HG03571 (cell line): ENCODE results near the gene ADIRF.

Source experiments
- ATAC-seq: cut with Tn5 transposase; IDR thresholded peaks from one replicate; pipeline ENCODE4 v1.9.1; 2021; ENCODE audit not compliant: unreplicated experiment

Gene ADIRF

GRCh38 chr10:86960003-86960862 is 8.0 kb upstream of the ADIRF start:
- no peak for ATAC-seq

GRCh38 chr10:86960863-86961434 is 7.3 kb upstream of the ADIRF start:
- no peak for ATAC-seq

GRCh38 chr10:86961481-86962091 is 6.7 kb upstream of the ADIRF start:
- ATAC-seq, result no peak

GRCh38 chr10:86962136-86962980 is 5.9 kb upstream of the ADIRF start:
- no peak for ATAC-seq

- no peak for ATAC-seq
These were observed 5.3 kb upstream of the ADIRF start for GRCh38 chr10:86962981-86963310.

GRCh38 chr10:86963341-86963919 is 4.9 kb upstream of the ADIRF start:
- ATAC-seq, result no peak

- no peak for ATAC-seq
These were observed 4.0 kb upstream of the ADIRF start for GRCh38 chr10:86964061-86964846.

- ATAC-seq, result no peak
These were observed 3.5 kb upstream of the ADIRF start for GRCh38 chr10:86964847-86965190.

- ATAC-seq, result no peak
These were observed 2.2 kb upstream of the ADIRF start for GRCh38 chr10:86965986-86966654.

GRCh38 chr10:86967481-86967941 is 771 bp upstream of the ADIRF start:
- ATAC-seq, result no peak

- no peak for ATAC-seq
These were observed 693 bp downstream of the ADIRF start for GRCh38 chr10:86968994-86969355.

GRCh38 chr10:86969421-86970041 is 1.2 kb downstream of the ADIRF start:
- ATAC-seq, result no peak

GRCh38 chr10:86970162-86970981 is 2.1 kb downstream of the ADIRF start:
- ATAC-seq, result no peak

- no peak for ATAC-seq
These were observed 2.6 kb downstream of the ADIRF start for GRCh38 chr10:86970982-86971231.

- peak; percentile 68 for ATAC-seq
These were observed 3.1 kb downstream of the ADIRF start for GRCh38 chr10:86971232-86971991.

GRCh38 chr10:86972613-86973380 is 4.5 kb downstream of the ADIRF start:
- no peak for ATAC-seq

- ATAC-seq, result no peak
These were observed 6.2 kb downstream of the ADIRF start for GRCh38 chr10:86974484-86974883.
